ENCODE data around the gene WWOX.

The WWOX gene

DNA sequence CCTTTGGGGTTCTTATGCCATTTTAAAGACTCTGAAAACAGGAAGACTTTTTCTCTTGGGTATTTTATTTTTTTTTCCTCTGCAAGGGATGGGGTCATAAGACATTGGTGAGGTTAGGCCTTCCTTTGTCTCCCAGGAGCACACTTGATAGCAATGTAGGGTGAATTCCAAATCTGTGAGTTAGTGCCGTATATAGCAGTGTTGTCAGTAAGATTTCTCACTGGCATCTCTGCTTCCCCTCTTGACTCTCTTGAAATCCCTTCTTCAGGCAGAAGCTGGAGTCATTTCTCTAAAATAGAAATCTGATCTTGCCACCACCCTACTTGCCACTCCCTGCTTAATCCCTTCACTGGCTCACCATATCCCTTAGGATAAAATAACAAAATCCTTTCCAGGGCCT, 529.7 kb downstream of the WWOX start:
- Histone ChIP-seq H3K27ac (no peak overlapping the region), H3K9me3 (ENCODE audit: low read depth, low read length) (no peaks in the 10 kb centered on the region), H3K4me3 (no peak overlapping the region), H3K36me3 (ENCODE audit: insufficient read depth, low read length) (no peaks in the 10 kb centered on the region), H3K9ac (ENCODE audit: insufficient read length) (no peak overlapping the region)
- no peak for DNase-seq (ENCODE audit: low read depth, low spot score)
- TF ChIP-seq POLR2AphosphoS5 (IDR thresholded peaks at IDR 0.05; ENCODE audit: borderline replicate concordance, low read depth, low read length) (no peak), EZH2 (IDR thresholded peaks at IDR 0.05) (no peak), FOXP2 (optimal IDR thresholded peaks at IDR 0.05; ENCODE audit: control extremely low read depth, extremely low read length, insufficient read depth) (no peak)

DNA sequence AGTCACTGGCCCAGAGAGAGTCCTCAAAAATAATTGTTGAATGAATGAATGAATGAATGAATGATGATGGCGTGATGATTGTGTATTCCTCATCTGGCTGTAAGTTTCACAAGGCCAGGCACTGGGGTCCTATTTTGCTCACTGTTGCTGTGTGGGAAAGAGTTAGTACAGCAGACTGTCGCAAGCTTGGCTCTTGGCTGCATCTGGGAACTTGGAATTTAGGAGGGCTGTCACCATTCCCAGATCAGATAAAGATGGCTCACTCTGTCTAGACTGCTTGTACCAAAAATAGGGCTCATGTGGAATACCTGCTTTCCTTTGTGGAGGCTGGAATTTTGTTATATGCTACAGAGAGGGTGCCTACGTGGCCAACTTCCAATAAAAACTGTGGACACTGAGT, 530.6 kb downstream of the WWOX start:
- H3K27ac ChIP-seq = no peak overlapping the region
- H3K9me3 ChIP-seq (ENCODE audit: low read depth, low read length) = no peaks in the 10 kb centered on the region
- no peak for TF ChIP-seq EZH2 (IDR thresholded peaks at IDR 0.05)
- no peak for TF ChIP-seq POLR2AphosphoS5 (IDR thresholded peaks at IDR 0.05; ENCODE audit: borderline replicate concordance, low read depth, low read length)
- TF ChIP-seq FOXP2 (optimal IDR thresholded peaks at IDR 0.05; ENCODE audit: control extremely low read depth, extremely low read length, insufficient read depth) = no peak
- H3K36me3 ChIP-seq (ENCODE audit: insufficient read depth, low read length) = no peaks in the 10 kb centered on the region
- DNase-seq (ENCODE audit: low read depth, low spot score) = no peak
- H3K9ac ChIP-seq (ENCODE audit: insufficient read length) = no peak overlapping the region
- no peak overlapping the region for H3K4me3 ChIP-seq

GRCh38 chr16:78633551-78633950, 534.1 kb downstream of the WWOX start:
- no peak overlapping the region for H3K4me3 ChIP-seq
- H3K36me3 ChIP-seq (ENCODE audit: insufficient read depth, low read length) = no peaks in the 10 kb centered on the region
- TF ChIP-seq POLR2AphosphoS5 (IDR thresholded peaks at IDR 0.05; ENCODE audit: borderline replicate concordance, low read depth, low read length) (no peak), FOXP2 (optimal IDR thresholded peaks at IDR 0.05; ENCODE audit: control extremely low read depth, extremely low read length, insufficient read depth) (no peak), EZH2 (IDR thresholded peaks at IDR 0.05) (no peak)
- no peak overlapping the region for H3K9ac ChIP-seq (ENCODE audit: insufficient read length)
- H3K27ac ChIP-seq = no peak overlapping the region
- no peak for DNase-seq (ENCODE audit: low read depth, low spot score)
- H3K9me3 ChIP-seq (ENCODE audit: low read depth, low read length) = no peaks in the 10 kb centered on the region

- Histone ChIP-seq H3K4me3 (no peak overlapping the region), H3K27ac (no peak overlapping the region), H3K9me3 (ENCODE audit: low read depth, low read length) (no peaks in the 10 kb centered on the region), H3K9ac (ENCODE audit: insufficient read length) (no peak overlapping the region), H3K36me3 (ENCODE audit: insufficient read depth, low read length) (no peaks in the 10 kb centered on the region)
- no peak for DNase-seq (ENCODE audit: low read depth, low spot score)
- TF ChIP-seq POLR2AphosphoS5 (IDR thresholded peaks at IDR 0.05; ENCODE audit: borderline replicate concordance, low read depth, low read length) = no peak
- no peak for TF ChIP-seq EZH2 (IDR thresholded peaks at IDR 0.05)
- no peak for TF ChIP-seq FOXP2 (optimal IDR thresholded peaks at IDR 0.05; ENCODE audit: control extremely low read depth, extremely low read length, insufficient read depth)
Observed at GRCh38 chr16:78635807-78636206, 536.4 kb downstream of the WWOX start.

- DNase-seq (ENCODE audit: low read depth, low spot score) = no peak
- H3K36me3 ChIP-seq (ENCODE audit: insufficient read depth, low read length) = no peaks in the 10 kb centered on the region
- no peaks in the 10 kb centered on the region for H3K9me3 ChIP-seq (ENCODE audit: low read depth, low read length)
- TF ChIP-seq FOXP2 (optimal IDR thresholded peaks at IDR 0.05; ENCODE audit: control extremely low read depth, extremely low read length, insufficient read depth) (no peak), POLR2AphosphoS5 (IDR thresholded peaks at IDR 0.05; ENCODE audit: borderline replicate concordance, low read depth, low read length) (no peak), EZH2 (IDR thresholded peaks at IDR 0.05) (no peak)
- no peak overlapping the region for H3K27ac ChIP-seq
- no peak overlapping the region for H3K4me3 ChIP-seq
- no peak overlapping the region for H3K9ac ChIP-seq (ENCODE audit: insufficient read length)
Observed at GRCh38 chr16:78638371-78638770, 538.9 kb downstream of the WWOX start.

GRCh38 chr16:78639775-78640174, 540.3 kb downstream of the WWOX start:
- no peak overlapping the region for H3K27ac ChIP-seq
- H3K4me3 ChIP-seq = no peak overlapping the region
- no peaks in the 10 kb centered on the region for H3K9me3 ChIP-seq (ENCODE audit: low read depth, low read length)
- no peaks in the 10 kb centered on the region for H3K36me3 ChIP-seq (ENCODE audit: insufficient read depth, low read length)
- TF ChIP-seq FOXP2 (optimal IDR thresholded peaks at IDR 0.05; ENCODE audit: control extremely low read depth, extremely low read length, insufficient read depth) (no peak), EZH2 (IDR thresholded peaks at IDR 0.05) (no peak), POLR2AphosphoS5 (IDR thresholded peaks at IDR 0.05; ENCODE audit: borderline replicate concordance, low read depth, low read length) (no peak)
- H3K9ac ChIP-seq (ENCODE audit: insufficient read length) = no peak overlapping the region
- no peak for DNase-seq (ENCODE audit: low read depth, low spot score)

DNA sequence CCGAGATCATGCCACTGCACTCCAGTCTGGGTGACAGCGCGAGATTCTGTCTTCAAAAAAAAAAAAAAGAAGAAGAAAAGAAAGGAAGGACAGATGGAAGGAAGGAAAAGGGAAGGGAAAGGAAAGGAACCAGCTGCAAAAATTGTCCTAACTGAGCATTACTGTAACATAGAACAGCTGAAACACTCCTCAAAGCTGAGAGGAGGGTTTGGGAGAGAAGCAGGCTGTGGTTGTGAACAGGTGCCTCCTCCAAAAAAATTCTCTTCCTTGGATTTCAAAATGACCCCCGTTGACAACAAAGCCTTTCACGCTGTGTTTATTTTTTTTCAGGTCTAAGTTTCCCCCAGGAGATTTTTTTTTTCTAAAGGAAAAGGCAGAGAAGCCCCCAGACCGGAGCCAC, 541.4 kb downstream of the WWOX start:
- no peak overlapping the region for H3K27ac ChIP-seq
- H3K36me3 ChIP-seq (ENCODE audit: insufficient read depth, low read length) = no peaks in the 10 kb centered on the region
- TF ChIP-seq POLR2AphosphoS5 (IDR thresholded peaks at IDR 0.05; ENCODE audit: borderline replicate concordance, low read depth, low read length) = no peak
- TF ChIP-seq FOXP2 (optimal IDR thresholded peaks at IDR 0.05; ENCODE audit: control extremely low read depth, extremely low read length, insufficient read depth) = no peak
- no peaks in the 10 kb centered on the region for H3K9me3 ChIP-seq (ENCODE audit: low read depth, low read length)
- no peak for DNase-seq (ENCODE audit: low read depth, low spot score)
- no peak overlapping the region for H3K4me3 ChIP-seq
- no peak overlapping the region for H3K9ac ChIP-seq (ENCODE audit: insufficient read length)

GRCh38 chr16:78641433-78641832, 542.0 kb downstream of the WWOX start:
- no peaks in the 10 kb centered on the region for H3K9me3 ChIP-seq (ENCODE audit: low read depth, low read length)
- no peak overlapping the region for H3K9ac ChIP-seq (ENCODE audit: insufficient read length)
- H3K36me3 ChIP-seq (ENCODE audit: insufficient read depth, low read length) = no peaks in the 10 kb centered on the region
- DNase-seq (ENCODE audit: low read depth, low spot score) = no peak
- no peak overlapping the region for H3K27ac ChIP-seq
- no peak for TF ChIP-seq FOXP2 (optimal IDR thresholded peaks at IDR 0.05; ENCODE audit: control extremely low read depth, extremely low read length, insufficient read depth)
- TF ChIP-seq POLR2AphosphoS5 (IDR thresholded peaks at IDR 0.05; ENCODE audit: borderline replicate concordance, low read depth, low read length) = no peak
- no peak for TF ChIP-seq EZH2 (IDR thresholded peaks at IDR 0.05)
- no peak overlapping the region for H3K4me3 ChIP-seq

- H3K9ac ChIP-seq (ENCODE audit: insufficient read length) = no peak overlapping the region
Observed at GRCh38 chr16:78642621-78643285, 543.3 kb downstream of the WWOX start.

More at GRCh38 chr16:78642621-78643285, 543.3 kb downstream of the WWOX start:
- DNase-seq (ENCODE audit: low read depth, low spot score) = no peak
- TF ChIP-seq FOXP2 (optimal IDR thresholded peaks at IDR 0.05; ENCODE audit: control extremely low read depth, extremely low read length, insufficient read depth) (no peak), EZH2 (IDR thresholded peaks at IDR 0.05) (no peak), POLR2AphosphoS5 (IDR thresholded peaks at IDR 0.05; ENCODE audit: borderline replicate concordance, low read depth, low read length) (no peak)
- Histone ChIP-seq H3K36me3 (ENCODE audit: insufficient read depth, low read length) (no peaks in the 10 kb centered on the region), H3K4me3 (no peak overlapping the region), H3K9me3 (ENCODE audit: low read depth, low read length) (no peaks in the 10 kb centered on the region), H3K27ac (no peak overlapping the region)

All from SK-N-MC (cell line).